ENCODE measurements around the gene KPRP.

GRCh38 chr1:152728986-152729385, 28.8 kb upstream of the KPRP start:
- TF ChIP-seq EZH2 (IDR thresholded peaks at IDR 0.05; ENCODE audit: insufficient read depth, low read length), result no peak
- TF ChIP-seq, protein P1, sequence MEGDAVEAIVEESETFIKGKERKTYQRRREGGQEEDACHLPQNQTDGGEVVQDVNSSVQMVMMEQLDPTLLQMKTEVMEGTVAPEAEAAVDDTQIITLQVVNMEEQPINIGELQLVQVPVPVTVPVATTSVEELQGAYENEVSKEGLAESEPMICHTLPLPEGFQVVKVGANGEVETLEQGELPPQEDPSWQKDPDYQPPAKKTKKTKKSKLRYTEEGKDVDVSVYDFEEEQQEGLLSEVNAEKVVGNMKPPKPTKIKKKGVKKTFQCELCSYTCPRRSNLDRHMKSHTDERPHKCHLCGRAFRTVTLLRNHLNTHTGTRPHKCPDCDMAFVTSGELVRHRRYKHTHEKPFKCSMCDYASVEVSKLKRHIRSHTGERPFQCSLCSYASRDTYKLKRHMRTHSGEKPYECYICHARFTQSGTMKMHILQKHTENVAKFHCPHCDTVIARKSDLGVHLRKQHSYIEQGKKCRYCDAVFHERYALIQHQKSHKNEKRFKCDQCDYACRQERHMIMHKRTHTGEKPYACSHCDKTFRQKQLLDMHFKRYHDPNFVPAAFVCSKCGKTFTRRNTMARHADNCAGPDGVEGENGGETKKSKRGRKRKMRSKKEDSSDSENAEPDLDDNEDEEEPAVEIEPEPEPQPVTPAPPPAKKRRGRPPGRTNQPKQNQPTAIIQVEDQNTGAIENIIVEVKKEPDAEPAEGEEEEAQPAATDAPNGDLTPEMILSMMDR (IDR thresholded peaks at IDR 0.05; ENCODE audit: insufficient read depth, low read depth, low read length), result no peak

All from astrocyte (in vitro differentiated cells and primary cell).